H1 (cell line): ENCODE results near the gene CDON. TPM values are rescaled to one million over a fixed set of nuclear protein-coding genes. Genes with fewer than 3 reads are reported as not detected.

Experiments
- CTCF ChIA-PET: fragments of 300-600 bp; sonication (Branson Sonifier 250); formaldehyde crosslinking; loops from one replicate; lab custom pipeline; 2021; ENCODE audit not compliant: partially characterized antibody; lab: Charles Lee
- POLR2A ChIA-PET: fragments of 300-600 bp; sonication (Branson Sonifier 250); formaldehyde crosslinking; loops from one replicate; lab custom pipeline; 2021; ENCODE audit warnings: inconsistent platforms; ENCODE audit not compliant: partially characterized antibody; lab: Charles Lee
- DNase-seq, 2 experiments: peaks; one replicate each; pipeline versions ENCODE4 v3.0.0 to v3.0.0-alpha.2; 2010 to 2022; ENCODE audit warnings: low spot score in 2 of 2, low read depth in 1 of 2, mixed read lengths in 1 of 2
- FAIRE-seq: peaks from 2 replicates; lab custom pipeline; 2011; peaks lifted over from hg19 to GRCh38; lab: Jason Lieb, UNC
- H2AFZ ChIP-seq: 2 replicates; pipeline ENCODE4 v1.8.1; 2012; ENCODE audit warnings: low read length, inconsistent platforms
- H2AK5ac ChIP-seq: 2 replicates; pipeline ENCODE4 v1.6.1; 2013; ENCODE audit warnings: low read depth, low read length
- H2BK120ac ChIP-seq: replicated peaks from 2 replicates; pipeline ENCODE3; 2013; ENCODE audit warnings: low read depth, low read length, inconsistent platforms
- H2BK12ac ChIP-seq: 2 replicates; pipeline ENCODE4 v1.6.1; 2013; ENCODE audit warnings: low read depth, low read length
- H2BK15ac ChIP-seq: 2 replicates; pipeline ENCODE4 v1.6.1; 2013; ENCODE audit warnings: low read length
- H2BK20ac ChIP-seq: 2 replicates; pipeline ENCODE4 v1.6.1; 2013; ENCODE audit warnings: low read length
- H2BK5ac ChIP-seq: 2 replicates; pipeline ENCODE4 v1.6.1; 2013; ENCODE audit warnings: low read depth, low read length
- H3K14ac ChIP-seq: 2 replicates; pipeline ENCODE4 v1.6.1; 2013; ENCODE audit warnings: inconsistent platforms; ENCODE audit not compliant: insufficient read length
- H3K18ac ChIP-seq: 2 replicates; pipeline ENCODE4 v1.6.1; 2013; ENCODE audit warnings: low read length; ENCODE audit errors: extremely low read depth
- H3K23ac ChIP-seq: 2 replicates; pipeline ENCODE4 v1.6.1; 2013; ENCODE audit warnings: inconsistent platforms; ENCODE audit not compliant: insufficient read length
- H3K23me2 ChIP-seq: 2 replicates; pipeline ENCODE4 v1.6.1; 2013; ENCODE audit warnings: low read depth, low read length
- H3K27ac ChIP-seq: 2 replicates; pipeline ENCODE4 v1.6.1; 2011; ENCODE audit warnings: low read depth, low read length, inconsistent platforms
- H3K27me3 ChIP-seq, 4 experiments: replicated peaks in 1 of 4; 1 replicate in 1 of 4; 2 replicates in 3 of 4; pipeline versions ENCODE4 v1.6.1 to v1.8.1; 2011 to 2013; ENCODE audit warnings: low read length in 3 of 4, mild to moderate bottlenecking in 3 of 4, inconsistent platforms in 2 of 4, mixed read lengths in 2 of 4, moderate library complexity in 1 of 4; ENCODE audit not compliant: control insufficient read depth in 3 of 4, insufficient read depth in 3 of 4; ENCODE audit errors: extremely low read depth in 1 of 4
- H3K36me3 ChIP-seq, 4 experiments: 2 replicates each; pipeline versions ENCODE4 v1.6.1 to v1.8.1; 2011 to 2013; ENCODE audit warnings: mild to moderate bottlenecking in 4 of 4, low read length in 3 of 4, moderate library complexity in 2 of 4, control low read depth in 1 of 4, inconsistent platforms in 1 of 4; ENCODE audit not compliant: insufficient read depth in 4 of 4, control insufficient read depth in 2 of 4
- H3K4ac ChIP-seq: replicated peaks from 2 replicates; pipeline ENCODE3; 2013; ENCODE audit warnings: low read length, low read depth, mixed read lengths, inconsistent platforms; ENCODE audit not compliant: insufficient read length
- H3K4me1 ChIP-seq, 4 experiments: replicated peaks in 1 of 4; 1 replicate in 1 of 4; 2 replicates in 3 of 4; pipeline versions ENCODE4 v1.6.1 to v1.8.1; 2011 to 2013; ENCODE audit warnings: low read length in 3 of 4, inconsistent platforms in 2 of 4, mixed read lengths in 1 of 4; ENCODE audit not compliant: insufficient read depth in 4 of 4, control insufficient read depth in 3 of 4
- H3K4me2 ChIP-seq, 2 experiments: 2 replicates each; pipeline versions ENCODE4 v1.6.1 to v1.8.1; 2011 to 2013; ENCODE audit warnings: low read depth in 2 of 2, low read length in 2 of 2, control low read depth in 1 of 2, inconsistent platforms in 1 of 2, mild to moderate bottlenecking in 1 of 2; ENCODE audit not compliant: insufficient read depth in 1 of 2
- H3K4me3 ChIP-seq, 4 experiments: fragments of 200-600, 300-600 bp in 1 of 4; sonication (generic), shearing (Covaris generic), sonication (Bioruptor Twin) in 1 of 4; 2 replicates each; pipeline versions ENCODE4 v1.5.1 to v1.8.1; 2011 to 2016; ENCODE audit warnings: low read length in 4 of 4, low read depth in 3 of 4, control low read depth in 2 of 4, inconsistent platforms in 2 of 4, mild to moderate bottlenecking in 2 of 4, mixed read lengths in 1 of 4, moderate library complexity in 1 of 4; ENCODE audit not compliant: insufficient read depth in 2 of 4; ENCODE audit errors: extremely low read depth in 1 of 4
- H3K56ac ChIP-seq: replicated peaks from 2 replicates; pipeline ENCODE3; 2013; ENCODE audit warnings: low read depth, mild to moderate bottlenecking, mixed read lengths, low read length, inconsistent platforms; ENCODE audit not compliant: insufficient read length
- H3K79me1 ChIP-seq: 2 replicates; pipeline ENCODE4 v1.6.1; 2013; ENCODE audit warnings: low read depth, low read length, control low read depth
- H3K79me2 ChIP-seq, 2 experiments: 2 replicates each; pipeline versions ENCODE4 v1.6.1 to v1.8.1; 2012 to 2013; ENCODE audit warnings: low read length in 2 of 2, mild to moderate bottlenecking in 2 of 2, inconsistent platforms in 1 of 2; ENCODE audit not compliant: insufficient read depth in 2 of 2, control insufficient read depth in 1 of 2
- H3K9ac ChIP-seq, 4 experiments: replicated peaks in 1 of 4; 1 replicate in 1 of 4; 2 replicates in 3 of 4; pipeline versions ENCODE4 v1.6.1 to v1.8.1; 2011 to 2013; ENCODE audit warnings: low read depth in 3 of 4, low read length in 3 of 4, control low read depth in 2 of 4, mild to moderate bottlenecking in 2 of 4, moderate library complexity in 2 of 4, inconsistent platforms in 1 of 4; ENCODE audit errors: extremely low read depth in 1 of 4
- H3K9me3 ChIP-seq, 2 experiments: 2 replicates each; pipeline versions ENCODE4 v1.6.1 to v1.8.1; 2012 to 2013; ENCODE audit warnings: mild to moderate bottlenecking in 2 of 2, moderate library complexity in 2 of 2, control low read depth in 1 of 2, inconsistent platforms in 1 of 2, low read depth in 1 of 2, low read length in 1 of 2, mixed read lengths in 1 of 2; ENCODE audit not compliant: insufficient read depth in 2 of 2
- H4K20me1 ChIP-seq, 2 experiments: replicated peaks in 1 of 2; 2 replicates each; pipeline versions ENCODE3 to v1.8.1; 2011 to 2013; ENCODE audit warnings: inconsistent platforms in 2 of 2, low read length in 2 of 2, mild to moderate bottlenecking in 1 of 2; ENCODE audit not compliant: insufficient read depth in 2 of 2, control insufficient read depth in 1 of 2
- H4K5ac ChIP-seq: 2 replicates; pipeline ENCODE4 v1.6.1; 2013; ENCODE audit warnings: low read length, low read depth, mixed read lengths, inconsistent platforms; ENCODE audit not compliant: insufficient read length
- H4K8ac ChIP-seq: 2 replicates; pipeline ENCODE4 v1.8.0; 2013; ENCODE audit warnings: mild to moderate bottlenecking, moderate library complexity, low read length, inconsistent platforms; ENCODE audit not compliant: insufficient read depth; ENCODE audit errors: extremely low read depth
- H4K91ac ChIP-seq: replicated peaks from 2 replicates; pipeline ENCODE3; 2013; ENCODE audit warnings: low read length, mixed read lengths, inconsistent platforms; ENCODE audit not compliant: insufficient read length
- ASH2L ChIP-seq: fragments of 200-600, 300-600 bp; sonication (generic); IDR thresholded peaks from one replicate; pipeline ENCODE4 v1.7.1; 2017; ENCODE audit warnings: low read length
- EGR1 ChIP-seq: IDR thresholded peaks from 2 replicates; pipeline ENCODE4 v1.6.1; 2011; ENCODE audit warnings: low read depth, low read length, borderline replicate concordance
- JUND ChIP-seq: IDR thresholded peaks from 2 replicates; pipeline ENCODE4 v1.6.1; 2011; ENCODE audit warnings: mild to moderate bottlenecking, improper control_type of control experiment, low read length
- NANOG ChIP-seq: IDR thresholded peaks from 2 replicates; pipeline ENCODE4 v1.6.1; 2011; ENCODE audit warnings: low read length, low read depth, mild to moderate bottlenecking, inconsistent platforms; ENCODE audit not compliant: insufficient read depth, poor library complexity, severe bottlenecking
- SIN3A ChIP-seq, 2 experiments: IDR thresholded peaks in 1 of 2; conservative IDR thresholded peaks in 1 of 2; 2 replicates each; pipeline ENCODE4 v1.6.1; 2011 to 2012; ENCODE audit warnings: low read length in 2 of 2, improper control_type of control experiment in 1 of 2, low read depth in 1 of 2, mild to moderate bottlenecking in 1 of 2
- SP1 ChIP-seq: IDR thresholded peaks from 2 replicates; pipeline ENCODE4 v1.6.1; 2011; ENCODE audit warnings: low read depth, low read length
- SRF ChIP-seq: IDR thresholded peaks from 2 replicates; pipeline ENCODE4 v1.6.1; 2011; ENCODE audit warnings: mild to moderate bottlenecking, low read depth, low read length, moderate library complexity
- TCF12 ChIP-seq: IDR thresholded peaks from 2 replicates; pipeline ENCODE4 v1.6.1; 2011; ENCODE audit warnings: low read depth, mild to moderate bottlenecking, low read length
- WGBS, 2 experiments: shearing (Covaris generic) in 1 of 2; methylation state at CpG; one replicate each; pipeline versions ENCODE4 v1.1.6 to v1.1.7; 2013 to 2015; ENCODE audit warnings: low lambda C conversion rate in 2 of 2, mixed read lengths in 2 of 2, inconsistent platforms in 1 of 2, low coverage in 1 of 2, missing lambda C conversion rate in 1 of 2; ENCODE audit not compliant: insufficient replicate concordance in 2 of 2, insufficient coverage in 1 of 2, insufficient read length in 1 of 2; ENCODE audit errors: extremely low coverage in 1 of 2, missing lambda C conversion rate in 1 of 2; 5-methylcytosine and 5-hydroxymethylcytosine counted together
- polyA plus RNA-seq, 7 experiments: library from polyadenylated mRNA; depleted of rRNA in 3 of 7; stranded (reverse) in 5 of 7; unstranded in 2 of 7; fragments of >200 nt in 5 of 7; fragments of 200-250 nt in 2 of 7; gene quantifications; 1 replicate in 5 of 7; 2 replicates in 1 of 7; 4 replicates in 1 of 7; pipeline versions ENCODE4 v1.2.1 to v1.2.3, GENCODE V29; 2011 to 2013; ENCODE audit warnings: missing spikeins in 2 of 7, mixed read lengths in 2 of 7
- total RNA-seq: library from RNA; stranded (reverse); fragmentation: NEBNext Ultra II Directional; extraction: Animal tissue kit (Norgen Biotek cat#: 25700); gene quantifications from 2 replicates; pipeline ENCODE4 v1.2.1, GENCODE V29; 2021
- TF ChIP-seq, protein P1 (sequence below), 3 experiments: IDR thresholded peaks; 1 replicate in 2 of 3; 2 replicates in 1 of 3; pipeline versions ENCODE4 v1.5.1 to v1.6.1; 2011; ENCODE audit warnings: low read length in 3 of 3, mild to moderate bottlenecking in 3 of 3, inconsistent platforms in 2 of 3, low read depth in 1 of 3, moderate library complexity in 1 of 3; ENCODE audit not compliant: insufficient read depth in 1 of 3; ENCODE audit errors: control extremely low read depth in 1 of 3

Gene CDON
- total and polyA plus RNA-seq, 2 of the 8 experiments (the other 6 are each of a cell fraction or from before 2014, with no cell fraction given), result 11.0 to 32.5 TPM

DNA sequence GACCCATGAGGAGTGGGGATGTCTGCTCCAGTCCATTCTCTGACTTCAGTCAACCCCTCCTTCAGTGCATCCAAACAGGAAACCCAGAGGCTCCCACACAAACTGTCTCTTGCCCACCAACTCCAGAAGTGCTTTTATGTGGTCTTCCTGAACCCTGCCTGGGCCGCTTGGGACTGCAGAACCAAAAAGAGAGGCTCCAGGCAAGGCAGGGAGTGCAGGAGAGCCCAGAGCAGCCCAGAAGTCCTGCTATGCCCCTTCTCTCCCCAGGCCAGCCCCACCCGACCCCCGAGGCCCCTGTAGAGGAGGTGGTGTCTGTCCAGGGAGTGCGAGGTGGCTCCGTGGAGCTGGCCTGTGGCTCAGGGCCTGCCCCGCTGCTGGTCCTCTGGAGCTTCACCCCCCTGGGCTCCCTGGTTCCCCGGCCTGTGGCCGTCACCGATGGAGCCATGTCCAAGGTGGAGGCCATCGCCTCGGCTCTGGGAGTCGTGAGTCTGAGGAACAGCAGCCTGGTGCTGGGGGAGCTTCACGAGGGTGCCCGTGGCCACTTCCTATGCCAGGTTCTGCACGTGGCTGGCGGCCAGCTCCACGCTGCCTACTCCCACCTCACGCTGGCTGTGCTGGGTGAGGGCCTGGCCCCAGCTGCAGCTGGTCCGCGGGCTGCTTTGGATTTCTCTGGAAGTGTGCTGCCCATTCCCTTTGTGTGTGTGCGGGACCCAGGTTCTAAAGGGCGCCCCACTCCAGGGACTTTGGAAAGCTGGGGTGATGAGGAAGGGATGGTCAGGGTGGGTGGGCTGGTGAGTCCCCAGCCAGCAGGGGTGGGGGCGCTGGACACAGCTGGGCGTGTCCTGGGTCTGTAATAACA is 115.0 kb downstream of the CDON start:
- Histone ChIP-seq H2BK120ac (no peak overlapping the region), H3K4me2 (no peak overlapping the region), H3K9me3 (no peaks in the 10 kb centered on the region), H3K14ac (no peak overlapping the region), H4K8ac (no peak overlapping the region), H3K18ac (no peak overlapping the region), H3K4me3 (no peak overlapping the region), H2BK20ac (no peak overlapping the region), H3K9ac (no peak overlapping the region), H3K27ac (no peak overlapping the region), H3K79me2 (no peaks in the 10 kb centered on the region), H4K20me1 (no peaks in the 10 kb centered on the region), H3K27me3 (no peaks in the 10 kb centered on the region), H2BK5ac (no peak overlapping the region), H3K36me3 (no peaks in the 10 kb centered on the region), H2AFZ (no peak overlapping the region), H2AK5ac (no peak overlapping the region), H4K5ac (no peak overlapping the region), H2BK15ac (no peak overlapping the region), H3K4me1 (peaks cover 0 to 2% (median 0%) of the 10 kb centered on the region in 4 experiments; a peak in 3 of 7 replicates), H2BK12ac (no peak overlapping the region), H3K23me2 (no peaks in the 10 kb centered on the region), H3K4ac (no peak overlapping the region), H3K79me1 (no peaks in the 10 kb centered on the region), H3K56ac (no peak overlapping the region), H3K23ac (no peak overlapping the region), H4K91ac (no peak overlapping the region)
- 93% methylated on average over 21 of the region's 24 CpGs; no CpG with 5 or more reads in 1 of the 2 experiments for WGBS, 2 experiments
- POLR2A ChIA-PET, result interaction anchor here (0.6 to 0.9 kb wide), 2 partner anchors 9 to 41 kb away, joined by 3 read pairs; no protein-coding TSS in a partner anchor
- DNase-seq, result peak in 1 of 2 experiments; percentile 38
- CTCF ChIA-PET, result interaction anchor here (0.6 kb wide), 1 partner anchor 247 kb away, joined by 3 read pairs; no protein-coding TSS in a partner anchor
- FAIRE-seq, result no peak
- no peak for TF ChIP-seq ASH2L
- no peak for TF ChIP-seq NANOG
- TF ChIP-seq SP1, result no peak
- no peak for TF ChIP-seq SRF
- no peak for TF ChIP-seq SIN3A (conservative IDR thresholded peaks at IDR 0.05 in 1 of 2, IDR thresholded peaks at IDR 0.05 in 1 of 2; ENCODE audit: low read depth in 1 of 2, low read length in 2 of 2)
- TF ChIP-seq JUND, result no peak
- TF ChIP-seq TCF12, result no peak
- no peak for TF ChIP-seq EGR1
- TF ChIP-seq, protein P1, sequence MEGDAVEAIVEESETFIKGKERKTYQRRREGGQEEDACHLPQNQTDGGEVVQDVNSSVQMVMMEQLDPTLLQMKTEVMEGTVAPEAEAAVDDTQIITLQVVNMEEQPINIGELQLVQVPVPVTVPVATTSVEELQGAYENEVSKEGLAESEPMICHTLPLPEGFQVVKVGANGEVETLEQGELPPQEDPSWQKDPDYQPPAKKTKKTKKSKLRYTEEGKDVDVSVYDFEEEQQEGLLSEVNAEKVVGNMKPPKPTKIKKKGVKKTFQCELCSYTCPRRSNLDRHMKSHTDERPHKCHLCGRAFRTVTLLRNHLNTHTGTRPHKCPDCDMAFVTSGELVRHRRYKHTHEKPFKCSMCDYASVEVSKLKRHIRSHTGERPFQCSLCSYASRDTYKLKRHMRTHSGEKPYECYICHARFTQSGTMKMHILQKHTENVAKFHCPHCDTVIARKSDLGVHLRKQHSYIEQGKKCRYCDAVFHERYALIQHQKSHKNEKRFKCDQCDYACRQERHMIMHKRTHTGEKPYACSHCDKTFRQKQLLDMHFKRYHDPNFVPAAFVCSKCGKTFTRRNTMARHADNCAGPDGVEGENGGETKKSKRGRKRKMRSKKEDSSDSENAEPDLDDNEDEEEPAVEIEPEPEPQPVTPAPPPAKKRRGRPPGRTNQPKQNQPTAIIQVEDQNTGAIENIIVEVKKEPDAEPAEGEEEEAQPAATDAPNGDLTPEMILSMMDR (IDR thresholded peaks at IDR 0.05; ENCODE audit: control extremely low read depth in 1 of 3, insufficient read depth in 1 of 3, low read depth in 1 of 3, low read length in 3 of 3), result no peak
